ENCODE data around the gene PTPRQ.

The PTPRQ gene

GRCh38 chr12:80704420-80704819, 260.4 kb downstream of the PTPRQ start:
- no peak for FAIRE-seq

GRCh38 chr12:80707126-80707829, 263.2 kb downstream of the PTPRQ start, which contains the start of gene MYF6:
MYF6 (plus strand) TSS chr12:80707634; CDS start chr12:80707720, 86 bp downstream.
- no peak for FAIRE-seq

DNA sequence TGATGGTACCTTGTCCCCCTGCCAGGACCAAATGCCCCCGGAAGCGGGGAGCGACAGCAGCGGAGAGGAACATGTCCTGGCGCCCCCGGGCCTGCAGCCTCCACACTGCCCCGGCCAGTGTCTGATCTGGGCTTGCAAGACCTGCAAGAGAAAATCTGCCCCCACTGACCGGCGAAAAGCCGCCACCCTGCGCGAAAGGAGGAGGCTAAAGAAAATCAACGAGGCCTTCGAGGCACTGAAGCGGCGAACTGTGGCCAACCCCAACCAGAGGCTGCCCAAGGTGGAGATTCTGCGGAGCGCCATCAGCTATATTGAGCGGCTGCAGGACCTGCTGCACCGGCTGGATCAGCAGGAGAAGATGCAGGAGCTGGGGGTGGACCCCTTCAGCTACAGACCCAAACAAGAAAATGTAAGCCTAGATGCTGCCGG, 263.8 kb downstream of the PTPRQ start:
- no peak for FAIRE-seq

GRCh38 chr12:80708259-80708974, 264.4 kb downstream of the PTPRQ start:
- FAIRE-seq: no peak

DNA sequence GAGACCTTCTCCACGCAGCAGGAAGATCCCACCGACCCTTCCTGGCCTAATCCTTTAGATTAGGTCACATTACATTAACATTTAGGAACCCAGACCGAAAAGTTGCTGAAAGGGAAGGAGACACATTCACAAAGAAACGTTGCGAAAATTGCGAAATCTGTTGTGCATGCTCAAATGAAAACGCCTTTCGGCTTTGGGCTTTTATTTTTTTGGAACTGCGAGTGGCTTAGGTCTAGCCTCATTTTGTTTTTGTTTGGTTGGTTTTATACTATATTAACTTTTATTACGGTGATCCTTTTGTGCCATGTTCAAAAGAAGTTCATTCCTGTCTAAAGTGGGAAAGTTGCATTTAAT, 264.9 kb downstream of the PTPRQ start:
- no peak for FAIRE-seq

GRCh38 chr12:80709811-80710726, 266.0 kb downstream of the PTPRQ start:
- FAIRE-seq: no peak

DNA sequence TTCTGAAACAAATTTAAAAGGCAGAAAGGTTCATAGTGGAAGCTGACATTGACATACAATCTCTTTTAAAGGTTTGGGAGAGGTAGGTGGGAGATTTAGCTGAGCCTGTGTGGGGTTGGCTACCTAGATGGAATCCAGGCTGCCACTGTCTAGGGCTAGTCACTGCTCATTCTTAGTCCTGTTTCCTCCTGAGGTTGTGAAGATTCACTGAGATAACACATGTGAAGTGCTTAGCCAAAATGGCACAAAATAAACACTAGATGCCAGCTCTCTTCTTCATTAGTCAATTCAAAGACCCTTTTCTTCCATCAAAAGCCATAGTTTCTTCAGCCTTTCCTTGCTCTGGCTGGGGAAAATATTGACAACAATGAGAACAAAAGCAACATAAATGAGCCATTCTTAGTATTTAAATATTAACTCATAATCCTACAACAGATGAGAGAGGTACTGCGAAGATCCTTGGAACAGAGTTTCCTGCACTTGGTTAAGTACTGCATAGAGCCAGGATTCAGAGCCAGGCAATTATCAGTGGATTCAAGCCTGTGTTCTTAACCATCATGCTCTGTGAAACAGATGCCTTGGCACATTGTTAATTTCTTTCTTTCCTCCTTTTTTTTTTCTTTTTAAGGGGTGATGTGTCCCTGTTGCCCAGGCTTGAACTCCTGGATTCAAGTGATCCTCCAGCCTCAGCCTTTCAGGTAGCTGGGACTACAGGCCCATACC, 266.9 kb downstream of the PTPRQ start:
- no peak for FAIRE-seq

- no peak for FAIRE-seq
Measured at GRCh38 chr12:80711866-80712265, 267.8 kb downstream of the PTPRQ start.

DNA sequence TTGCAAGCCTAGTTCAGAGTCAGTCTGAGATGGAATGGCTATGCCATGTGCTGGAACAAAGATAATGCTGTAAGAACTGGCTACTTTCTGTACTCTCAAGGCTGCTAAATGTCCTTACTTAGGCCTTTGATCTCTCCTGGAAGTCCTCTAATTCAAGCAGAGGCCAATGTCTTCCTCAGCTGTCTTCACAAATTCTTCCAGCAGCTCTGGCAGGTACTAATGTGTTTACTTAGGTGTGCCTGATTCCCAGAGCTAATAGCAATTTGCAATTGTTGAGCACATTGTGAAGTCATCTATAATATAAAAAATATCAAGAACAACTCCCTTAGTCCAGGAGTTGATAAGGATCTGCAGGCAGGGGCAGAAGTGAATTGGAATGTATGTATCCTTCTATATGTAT, 268.8 kb downstream of the PTPRQ start:
- no peak for FAIRE-seq

DNA sequence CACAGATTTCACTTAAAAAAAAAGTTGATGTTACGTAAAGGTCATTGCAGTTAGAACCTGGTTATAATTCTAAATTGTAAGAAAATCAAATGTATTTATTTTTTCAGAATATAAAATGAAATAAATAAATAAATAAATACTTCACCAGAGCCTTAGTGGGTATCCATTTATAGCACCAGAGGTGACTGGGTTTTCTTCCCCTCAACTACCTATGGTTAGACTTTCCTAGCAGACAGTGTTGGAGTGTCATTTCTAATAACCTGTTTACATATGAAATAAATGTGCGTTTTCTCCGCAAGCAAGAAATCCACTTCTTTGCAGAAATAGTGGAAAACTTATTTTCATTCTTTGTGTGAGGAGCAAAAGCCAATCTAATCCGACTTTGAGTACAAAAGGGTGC, 269.4 kb downstream of the PTPRQ start:
- no peak for FAIRE-seq

GRCh38 chr12:80714055-80714454, 270.0 kb downstream of the PTPRQ start:
- no peak for FAIRE-seq

DNA sequence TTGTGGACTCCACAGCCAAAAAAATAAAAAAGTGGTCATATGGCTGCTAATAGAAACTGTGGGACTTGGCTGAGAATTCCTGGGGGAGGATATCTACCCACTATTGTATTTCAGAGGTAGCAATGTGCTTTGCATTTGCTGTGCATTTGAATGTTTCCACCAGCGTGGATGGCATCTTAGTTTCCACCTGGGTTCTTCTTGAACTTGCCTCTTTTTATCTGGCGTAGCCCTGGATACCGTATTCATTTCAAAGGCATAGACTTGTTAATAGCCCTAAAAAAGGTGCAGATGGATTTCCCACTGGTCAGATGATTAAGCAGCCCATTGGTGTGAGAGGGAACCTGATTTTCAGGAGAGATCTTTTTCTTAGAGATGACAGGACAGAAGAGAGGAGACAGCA, 270.8 kb downstream of the PTPRQ start:
- FAIRE-seq: no peak

- FAIRE-seq: no peak
Measured at GRCh38 chr12:80715713-80716249, 271.7 kb downstream of the PTPRQ start.

GRCh38 chr12:80716696-80717469, 272.8 kb downstream of the PTPRQ start, which contains the start of gene MYF5:
MYF5 (plus strand) TSS chr12:80716912; CDS start chr12:80717064, 152 bp downstream.
- no peak for FAIRE-seq

DNA sequence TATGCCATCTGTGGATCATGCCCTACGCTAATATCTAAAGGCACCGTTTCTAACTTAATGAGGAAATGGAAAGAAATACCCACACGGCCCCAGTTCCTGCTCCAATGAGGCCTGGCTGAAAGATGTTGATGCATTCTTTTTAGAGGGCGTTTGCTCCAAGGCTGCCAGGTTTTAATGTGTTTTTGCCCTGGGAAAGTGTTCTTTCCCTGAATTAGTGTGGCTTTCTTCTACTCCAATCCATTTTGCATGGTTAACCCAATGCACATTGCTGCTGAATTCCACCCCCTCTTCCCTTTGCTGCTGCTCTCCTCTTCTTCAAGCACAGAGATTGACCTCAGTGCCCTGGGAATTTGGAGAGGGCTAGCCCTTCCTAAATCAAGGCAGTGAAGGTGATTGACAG, 273.8 kb downstream of the PTPRQ start:
- FAIRE-seq: no peak

- FAIRE-seq: no peak
Measured at GRCh38 chr12:80720516-80720915, 276.5 kb downstream of the PTPRQ start.

- FAIRE-seq: no peak
Measured at GRCh38 chr12:80721326-80721725, 277.3 kb downstream of the PTPRQ start.

All from TTC549 (cell line).